Kidney (tissue), 14 donors: ENCODE results near the gene SFXN5. TPM values are rescaled to one million over a fixed set of nuclear protein-coding genes. Genes with fewer than 3 reads are reported as not detected.

Experiments
- DNase-seq, 5 donors: peaks; one replicate each; pipeline ENCODE4 v3.0.0-alpha.2; 2013 to 2020
- FAIRE-seq: peaks from 2 replicates; lab custom pipeline; 2012; peaks lifted over from hg19 to GRCh38; lab: Jason Lieb, UNC
- H3K27ac ChIP-seq, 2 donors: one replicate each; pipeline ENCODE4 v1.7.0; 2013; ENCODE audit warnings: low read depth in 2 of 2, low read length in 2 of 2, inconsistent platforms in 1 of 2
- H3K27me3 ChIP-seq: one replicate; pipeline ENCODE4 v1.7.1; 2013; ENCODE audit warnings: low read length, inconsistent platforms; ENCODE audit not compliant: control insufficient read depth, insufficient read depth
- H3K36me3 ChIP-seq, 3 donors: one replicate each; pipeline versions ENCODE4 v1.7.0 to v1.7.1; 2013; ENCODE audit warnings: low read length in 3 of 3, control low read depth in 1 of 3, inconsistent platforms in 1 of 3; ENCODE audit not compliant: insufficient read depth in 3 of 3, control insufficient read depth in 2 of 3
- H3K4me1 ChIP-seq, 3 donors: one replicate each; pipeline versions ENCODE4 v1.7.0 to v1.7.1; 2013; ENCODE audit warnings: low read length in 3 of 3, inconsistent platforms in 1 of 3, low read depth in 1 of 3; ENCODE audit not compliant: control insufficient read depth in 2 of 3, insufficient read depth in 2 of 3
- H3K4me3 ChIP-seq, 3 donors: one replicate each; pipeline versions ENCODE4 v1.7.0 to v1.8.1; 2013; ENCODE audit warnings: low read length in 3 of 3, control low read depth in 1 of 3, inconsistent platforms in 1 of 3
- H3K9ac ChIP-seq, 3 donors: one replicate each; pipeline versions ENCODE4 v1.7.0 to v1.7.1; 2013; ENCODE audit warnings: low read length in 3 of 3, control low read depth in 1 of 3, inconsistent platforms in 1 of 3
- H3K9me3 ChIP-seq, 3 donors: one replicate each; pipeline versions ENCODE4 v1.7.0 to v1.7.1; 2013; ENCODE audit warnings: low read length in 3 of 3, control low read depth in 1 of 3, inconsistent platforms in 1 of 3; ENCODE audit not compliant: control insufficient read depth in 2 of 3, insufficient read depth in 1 of 3
- CTCF ChIP-seq: IDR thresholded peaks from 3 replicates; pipeline ENCODE4 v1.5.1; 2012; ENCODE audit warnings: mild to moderate bottlenecking, moderate library complexity, borderline replicate concordance; ENCODE audit not compliant: insufficient read depth; ENCODE audit errors: extremely low read depth
- intact Hi-C: fragments of 100-400 bp; cut with DNase I; formaldehyde crosslinking; loops from one replicate; pipeline ENCODE4 v1.11.1; 2022
- polyA plus RNA-seq: library from polyadenylated mRNA; stranded (reverse); fragments of 350-450 nt; fragmentation: Illumina TruSeq; extraction: RNeasy Lipid Tissue Mini Kit (QIAGEN cat#74804); gene quantifications from one replicate; pipeline ENCODE4 v1.2.3, GENCODE V29; 2014; ENCODE audit warnings: low read depth, low replicate concordance; ENCODE audit not compliant: insufficient read depth
- total RNA-seq: library from RNA; stranded (reverse); fragmentation: NEBNext Ultra II Directional; extraction: Animal tissue kit (Norgen Biotek cat#: 25700); gene quantifications from one replicate; pipeline ENCODE4 v1.2.1, GENCODE V29; 2021
- donor health status: control.
- donor health status: control.
- donor health status: control.
- donor health status: control.
- donor health status: control.
- donor health status: DM: yes; HTN: yes; CAD: no.
- donor health status: Normal renal cell carcinoma (clear cell type).

SFXN5 gene
- total and polyA plus RNA-seq, 2 donors from 2014 or later: 21.4 to 35.9 TPM

GRCh38 chr2:72897785-72898584 lies 173.5 kb downstream of the SFXN5 start:
- no peak overlapping the region for H3K9ac ChIP-seq
- no peaks in the 10 kb centered on the region for H3K9me3 ChIP-seq
- no peak for DNase-seq
- intact Hi-C loops: loop anchor here (5.0 kb wide), 1 partner anchor 279 kb away; no protein-coding TSS in a partner anchor
- no peaks in the 10 kb centered on the region for H3K36me3 ChIP-seq
- TF ChIP-seq CTCF: no peak
- peaks cover 6% of the 10 kb centered on the region for H3K27me3 ChIP-seq
- no peak overlapping the region for H3K4me3 ChIP-seq
- H3K27ac ChIP-seq: no peak overlapping the region
- peaks cover 0 to 5% (median 0%) of the 10 kb centered on the region in 3 donors for H3K4me1 ChIP-seq
- FAIRE-seq: no peak

- no peaks in the 10 kb centered on the region for H3K9me3 ChIP-seq
- intact Hi-C loops: loop anchor here (5.0 kb wide), 1 partner anchor 281 kb away; no protein-coding TSS in a partner anchor
- H3K9ac ChIP-seq: no peak overlapping the region
- peaks cover 0 to 4% (median 2%) of the 10 kb centered on the region in 3 donors for H3K36me3 ChIP-seq
- H3K4me1 ChIP-seq: peaks cover 0 to 5% (median 0%) of the 10 kb centered on the region in 3 donors
- peaks cover 6% of the 10 kb centered on the region for H3K27me3 ChIP-seq
- no peak for TF ChIP-seq CTCF
- no peak overlapping the region for H3K27ac ChIP-seq
- no peak overlapping the region for H3K4me3 ChIP-seq
- FAIRE-seq (no peak), DNase-seq (no peak)
Observed at GRCh38 chr2:72896446-72896845, 175.1 kb downstream of the SFXN5 start.

GRCh38 chr2:72895759-72896281 lies 175.7 kb downstream of the SFXN5 start:
- peaks cover 6% of the 10 kb centered on the region for H3K27me3 ChIP-seq

More at GRCh38 chr2:72895759-72896281, 175.7 kb downstream of the SFXN5 start:
- intact Hi-C loops: loop anchor here (5.0 kb wide), 1 partner anchor 281 kb away; no protein-coding TSS in a partner anchor
- no peak for TF ChIP-seq CTCF
- FAIRE-seq (no peak), DNase-seq (peak in 3 of 5 donors; percentile 36 to 75 (median 53))
- no peak overlapping the region for H3K27ac ChIP-seq
- peaks cover 0 to 5% (median 0%) of the 10 kb centered on the region in 3 donors for H3K4me1 ChIP-seq
- H3K9me3 ChIP-seq: no peaks in the 10 kb centered on the region
- peaks cover 0 to 7% (median 5%) of the 10 kb centered on the region in 3 donors for H3K36me3 ChIP-seq
- H3K4me3 ChIP-seq: peak overlapping the region in 1 of 3 donors; percentile 22
- H3K9ac ChIP-seq: no peak overlapping the region
